Brain microvascular endothelial cell (primary cell): ENCODE results near the gene GLIS2.
A peak's percentile ranks its signal among the peaks of the same experiment; 100 is the strongest.

ENCODE experiments used
- DNase-seq: peaks from one replicate; pipeline ENCODE4 v3.0.0-alpha.2; 2020
- H3K27ac ChIP-seq: fragments of 250-450 bp; sonication (Bioruptor Pico); 2 replicates; pipeline ENCODE4 v1.5.1; 2020; ENCODE audit warnings: mild to moderate bottlenecking, moderate library complexity
- H3K27me3 ChIP-seq: fragments of 250-450 bp; sonication (Bioruptor Pico); replicated peaks from 2 replicates; pipeline ENCODE4 v1.5.1; 2020; ENCODE audit warnings: mild to moderate bottlenecking
- H3K36me3 ChIP-seq: fragments of 250-450 bp; sonication (Bioruptor Pico); replicated peaks from 2 replicates; pipeline ENCODE4 v1.5.1; 2020; ENCODE audit warnings: mild to moderate bottlenecking
- H3K4me3 ChIP-seq: 2 replicates; pipeline ENCODE4 v1.5.1; 2011; ENCODE audit warnings: low read depth, mild to moderate bottlenecking, control low read depth, low read length, moderate library complexity
- CTCF ChIP-seq: IDR thresholded peaks from 2 replicates; pipeline ENCODE4 v1.5.1; 2011; ENCODE audit warnings: low read depth, mild to moderate bottlenecking, moderate library complexity, low read length, control low read depth, inconsistent platforms; ENCODE audit errors: missing control alignments
- in situ Hi-C: cut with HindIII; loops from 2 replicates; pipeline ENCODE4 v1.10.0; 2017; ENCODE audit warnings: low sequenced_read_pairs, low pct_ligation_motif_present

Gene GLIS2

GRCh38 chr16:4315186-4316107, at the start of gene GLIS2:
TSS of gene GLIS2 (plus strand) at chr16:4316067. CDS start at chr16:4332281, 16,214 bp downstream.
- no peak for DNase-seq
- TF ChIP-seq CTCF: no peak
- H3K27me3 ChIP-seq: no peaks in the 10 kb centered on the region
- in situ Hi-C loops: no loop called here
- no peaks in the 10 kb centered on the region for H3K36me3 ChIP-seq
- H3K27ac ChIP-seq: peak within 1 kb of the TSS; percentile 51
- H3K4me3 ChIP-seq: peak within 1 kb of the TSS; percentile 65

DNA sequence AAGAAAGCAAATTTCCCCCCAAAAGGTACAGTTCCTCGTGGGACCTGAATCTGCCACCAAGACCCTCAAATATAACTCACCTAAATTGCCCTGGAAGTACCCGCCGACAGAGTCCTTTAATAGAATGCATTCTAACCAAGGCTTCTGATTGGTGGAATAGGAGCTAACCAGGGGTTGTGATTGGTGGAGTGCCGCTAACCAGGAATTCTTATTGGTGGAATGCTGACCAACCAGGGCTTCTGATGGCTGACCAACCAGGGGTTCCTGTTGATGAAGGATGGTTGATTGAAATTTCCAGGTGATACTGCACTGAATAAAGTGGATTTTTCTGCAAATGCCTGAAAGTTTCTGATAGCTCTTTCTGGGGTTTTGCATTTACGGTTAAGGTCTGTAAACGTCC, 49.5 kb upstream of the GLIS2 start:
- H3K27ac ChIP-seq: no peak overlapping the region
- no peaks in the 10 kb centered on the region for H3K27me3 ChIP-seq
- TF ChIP-seq CTCF: no peak
- in situ Hi-C loops: no loop called here
- H3K36me3 ChIP-seq: peaks cover 7% of the 10 kb centered on the region
- DNase-seq: no peak
- H3K4me3 ChIP-seq: no peak overlapping the region

- Histone ChIP-seq H3K27me3 (no peaks in the 10 kb centered on the region), H3K36me3 (no peaks in the 10 kb centered on the region), H3K4me3 (no peak overlapping the region), H3K27ac (no peak overlapping the region)
- in situ Hi-C loops: no loop called here
- DNase-seq: no peak
- TF ChIP-seq CTCF: no peak
These were observed 45.8 kb upstream of the GLIS2 start for GRCh38 chr16:4270091-4270490.

DNA sequence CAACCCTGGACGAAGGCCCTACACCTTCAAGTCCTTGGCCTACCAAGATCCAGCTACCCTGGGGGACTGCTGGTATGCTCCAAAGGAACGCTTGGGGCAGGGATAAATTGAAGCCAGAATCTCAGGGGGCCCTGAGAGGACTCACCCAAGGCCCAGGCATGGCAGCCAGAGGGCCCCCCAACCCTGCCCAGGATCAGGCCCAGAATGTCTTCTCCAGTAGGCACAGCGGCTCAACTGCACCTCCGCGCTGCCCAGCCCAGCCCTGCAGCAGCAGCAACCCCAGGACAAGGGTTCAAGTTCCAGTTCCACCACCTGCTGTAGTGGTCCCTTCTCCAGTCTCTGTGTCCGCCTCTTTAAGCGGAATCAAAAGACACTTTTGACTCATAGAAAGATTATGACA, 45.3 kb upstream of the GLIS2 start:
- no peak overlapping the region for H3K4me3 ChIP-seq
- in situ Hi-C loops: no loop called here

DNA sequence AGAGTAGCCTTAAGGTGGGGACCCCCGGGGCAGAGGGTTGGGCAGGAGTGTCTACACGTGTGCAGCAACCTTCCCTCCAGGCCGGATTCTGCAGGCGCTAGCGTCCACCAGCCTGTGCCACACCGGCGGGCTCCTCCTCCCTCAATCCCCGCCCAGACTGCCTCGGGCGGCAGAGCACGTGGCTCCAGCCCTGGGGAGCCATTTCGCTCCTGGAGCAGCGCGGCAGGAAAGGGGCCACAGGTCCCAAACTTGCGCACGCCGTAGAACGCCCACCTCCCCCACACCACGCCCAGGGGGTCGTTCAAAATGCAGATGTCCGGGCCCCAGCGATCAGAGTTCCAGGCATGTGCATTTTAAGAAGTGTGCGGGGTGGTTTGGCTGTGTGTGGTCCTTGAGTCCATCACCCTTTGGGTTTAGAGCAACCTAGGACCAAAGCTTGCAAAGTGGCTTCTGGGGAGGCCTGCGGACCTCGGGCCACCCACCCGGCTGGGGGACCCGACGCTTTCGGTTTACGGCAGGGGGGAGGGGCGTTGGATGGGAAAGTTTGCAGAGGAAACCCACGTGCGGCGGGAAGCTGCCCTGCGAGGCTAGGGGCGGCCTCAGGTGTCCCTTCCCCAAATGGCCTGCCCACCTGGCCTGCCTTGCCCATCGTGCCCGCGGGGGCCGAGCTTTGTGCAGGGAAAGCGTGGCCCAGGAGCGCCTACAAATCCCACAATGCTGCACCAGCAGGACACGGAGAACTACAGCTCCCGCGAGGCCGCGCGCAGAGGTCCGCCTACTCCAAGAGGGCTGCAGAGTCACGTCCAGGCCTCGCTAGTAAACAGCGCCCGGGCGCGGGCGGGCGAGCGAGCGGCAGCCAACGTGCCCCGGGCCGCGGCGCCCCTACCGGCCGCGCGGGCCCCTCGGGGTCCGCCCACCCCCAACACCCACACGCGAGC, 44.4 kb upstream of the GLIS2 start:
- no peaks in the 10 kb centered on the region for H3K36me3 ChIP-seq
- in situ Hi-C loops: no loop called here
- peak overlapping the region; percentile 83 for H3K4me3 ChIP-seq
- TF ChIP-seq CTCF: no peak
- H3K27me3 ChIP-seq: no peaks in the 10 kb centered on the region
- H3K27ac ChIP-seq: peak overlapping the region; percentile 69
- peak; percentile 94 for DNase-seq

More for the DNA sequence above, 45.3 kb upstream of the GLIS2 start:
- DNase-seq: no peak
- H3K36me3 ChIP-seq: no peaks in the 10 kb centered on the region
- no peaks in the 10 kb centered on the region for H3K27me3 ChIP-seq
- H3K27ac ChIP-seq: no peak overlapping the region
- TF ChIP-seq CTCF: peak; percentile 1
